H1 (cell line): ENCODE results near the gene EXOSC10.

Source experiments
- BACH1 ChIP-seq: IDR thresholded peaks from 2 replicates; pipeline ENCODE4 v1.6.1; 2012; ENCODE audit warnings: low read length, improper control_type of control experiment
- POLR2AphosphoS5 ChIP-seq: IDR thresholded peaks from 2 replicates; pipeline ENCODE4 v1.6.1; 2011; ENCODE audit warnings: low read depth, low read length
- SIN3A ChIP-seq, 2 experiments: IDR thresholded peaks in 1 of 2; conservative IDR thresholded peaks in 1 of 2; 2 replicates each; pipeline ENCODE4 v1.6.1; 2011 to 2012; ENCODE audit warnings: low read length in 2 of 2, improper control_type of control experiment in 1 of 2, low read depth in 1 of 2, mild to moderate bottlenecking in 1 of 2
- ZNF274 ChIP-seq: IDR thresholded peaks from 2 replicates; pipeline ENCODE4 v1.7.0; 2012; ENCODE audit warnings: low read length, borderline replicate concordance; ENCODE audit errors: extremely low read depth
- TF ChIP-seq, protein P1 (sequence below): IDR thresholded peaks from 2 replicates; pipeline ENCODE4 v1.6.1; 2011; ENCODE audit warnings: low read depth, mild to moderate bottlenecking, low read length; ENCODE audit not compliant: insufficient read depth

DNA sequence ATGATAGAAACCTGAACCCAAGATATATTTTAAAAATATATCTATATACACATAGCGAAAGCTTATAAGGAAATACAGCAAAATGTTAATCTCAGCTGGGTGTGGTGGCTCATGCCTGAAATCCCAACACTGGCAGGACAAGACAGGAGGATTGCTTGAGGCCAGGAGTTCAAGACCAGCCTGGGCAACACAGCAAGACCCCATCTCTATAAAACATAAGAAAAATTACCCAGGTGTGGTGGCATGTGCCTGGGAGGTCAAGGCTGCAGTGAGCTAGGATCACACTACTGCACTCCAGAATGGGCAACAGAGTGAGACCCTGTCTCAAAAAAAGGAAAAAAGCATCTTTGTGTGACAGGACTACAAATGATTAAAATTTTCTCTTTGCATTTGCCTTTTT, 33.9 kb downstream of the EXOSC10 start:
- TF ChIP-seq SIN3A (conservative IDR thresholded peaks at IDR 0.05 in 1 of 2, IDR thresholded peaks at IDR 0.05 in 1 of 2; ENCODE audit: low read depth in 1 of 2, low read length in 2 of 2) (no peak), POLR2AphosphoS5 (no peak), BACH1 (no peak), ZNF274 (no peak)
- TF ChIP-seq, protein P1, sequence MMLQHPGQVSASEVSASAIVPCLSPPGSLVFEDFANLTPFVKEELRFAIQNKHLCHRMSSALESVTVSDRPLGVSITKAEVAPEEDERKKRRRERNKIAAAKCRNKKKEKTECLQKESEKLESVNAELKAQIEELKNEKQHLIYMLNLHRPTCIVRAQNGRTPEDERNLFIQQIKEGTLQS = no peak
